Stimulated activated CD4-positive, alpha-beta T cell treated with anti-CD3 and anti-CD28 coated beads, Interleukin-12 subunit alpha, Interleukin-12 subunit beta, amount 100 ng/mL, for 4 hours (primary cell): Measurements from ENCODE around the gene GPER1.
"Not testable (repeated sequence)": the region's sequence is repeated elsewhere in the genome, so short reads cannot be mapped to it uniquely, and the experiment has no call there.

ENCODE experiments used
- DNase-seq: peaks from one replicate; pipeline ENCODE4 v3.0.0-alpha.2; 2020

GPER1 gene

GRCh38 chr7:1070544-1071011 is 17.3 kb upstream of the GPER1 start:
- DNase-seq = no peak

GRCh38 chr7:1071731-1072254 is 16.1 kb upstream of the GPER1 start:
- DNase-seq = no peak

GRCh38 chr7:1073142-1073977 is 14.6 kb upstream of the GPER1 start:
- DNase-seq = no peak

GRCh38 chr7:1074018-1074417 is 13.9 kb upstream of the GPER1 start:
- DNase-seq = not testable (repeated sequence)

GRCh38 chr7:1074593-1075431 is 13.1 kb upstream of the GPER1 start:
- no peak for DNase-seq

GRCh38 chr7:1076184-1077072 is 11.5 kb upstream of the GPER1 start:
- DNase-seq = no peak

- no peak for DNase-seq
Measured at GRCh38 chr7:1078519-1078918, 9.4 kb upstream of the GPER1 start.

GRCh38 chr7:1078985-1079384 is 8.9 kb upstream of the GPER1 start:
- no peak for DNase-seq

- DNase-seq = no peak
Measured at GRCh38 chr7:1079546-1079945, 8.4 kb upstream of the GPER1 start.

GRCh38 chr7:1080252-1080920 is 7.5 kb upstream of the GPER1 start:
- DNase-seq = no peak

GRCh38 chr7:1080921-1081255 is 7.0 kb upstream of the GPER1 start:
- no peak for DNase-seq

- no peak for DNase-seq
Measured at GRCh38 chr7:1081336-1081735, 6.6 kb upstream of the GPER1 start.

GRCh38 chr7:1081931-1082401 is 5.9 kb upstream of the GPER1 start:
- no peak for DNase-seq

GRCh38 chr7:1083729-1084657 is 3.9 kb upstream of the GPER1 start:
- DNase-seq = no peak

- DNase-seq = no peak
Measured at GRCh38 chr7:1085266-1085665, 2.6 kb upstream of the GPER1 start.

GRCh38 chr7:1085910-1086421 is 1.9 kb upstream of the GPER1 start:
- no peak for DNase-seq

GRCh38 chr7:1086588-1087464 is 1.1 kb upstream of the GPER1 start:
- DNase-seq = peak; percentile 68

- no peak for DNase-seq
Measured at GRCh38 chr7:1087465-1087814, 473 bp upstream of the GPER1 start.

GRCh38 chr7:1090236-1090635 is 2.3 kb downstream of the GPER1 start:
- DNase-seq = no peak
